Chondrocyte (in vitro differentiated cells): ENCODE results near the gene DVL1. TPM values are rescaled to one million over a fixed set of nuclear protein-coding genes. Genes with fewer than 3 reads are reported as not detected.

Experiments used
- DNase-seq: peaks from one replicate; pipeline ENCODE4 v3.0.0; 2021; ENCODE audit warnings: mixed read lengths, low spot score
- H3K27ac Mint-ChIP-seq: one replicate; pipeline ENCODE4 v1.8.0; 2021; ENCODE audit warnings: mild to moderate bottlenecking, moderate library complexity, mixed read lengths; ENCODE audit not compliant: unreplicated experiment
- H3K27me3 Mint-ChIP-seq: 2 replicates; pipeline ENCODE4 v1.8.0; 2021; ENCODE audit warnings: low read depth, mixed read lengths
- H3K36me3 Mint-ChIP-seq: 2 replicates; pipeline ENCODE4 v1.8.0; 2021; ENCODE audit warnings: low read depth, mixed read lengths
- H3K4me1 Mint-ChIP-seq: 2 replicates; pipeline ENCODE4 v1.8.0; 2021; ENCODE audit warnings: low read depth, mild to moderate bottlenecking, mixed read lengths
- H3K4me3 Mint-ChIP-seq: one replicate; pipeline ENCODE4 v1.8.0; 2021; ENCODE audit warnings: mild to moderate bottlenecking, moderate library complexity, mixed read lengths; ENCODE audit not compliant: unreplicated experiment
- H3K9me3 Mint-ChIP-seq: 2 replicates; pipeline ENCODE4 v1.8.0; 2021; ENCODE audit warnings: low read depth, mixed read lengths
- total RNA-seq: library from RNA; stranded (reverse); gene quantifications from 3 replicates; pipeline ENCODE4 v1.2.1, GENCODE V29; 2021
- TF ChIP-seq, protein P1 (sequence below): fragments of 200-600 bp; sonication (generic); IDR thresholded peaks from 2 replicates; pipeline ENCODE4 v1.5.0; 2021; ENCODE audit warnings: antibody characterized with exemption, mild to moderate bottlenecking, moderate library complexity

The DVL1 gene
- total RNA-seq, 1 donor from 2014 or later, result 59.6 TPM

GRCh38 chr1:1358433-1359271 is 9.4 kb upstream of the DVL1 start, which contains the start of gene MXRA8:
Gene MXRA8 (minus strand): TSS chr1:1358555. CDS start chr1:1358504, 51 bp downstream.
- Mint-ChIP-seq H3K27me3 (no peaks in the 10 kb centered on the region), H3K9me3 (no peaks in the 10 kb centered on the region), H3K4me3 (peak within 1 kb of the TSS; percentile 82), H3K36me3 (no peaks in the 10 kb centered on the region), H3K27ac (peak within 1 kb of the TSS; percentile 89), H3K4me1 (peaks cover 51% of the 10 kb centered on the region)
- no peak for DNase-seq
- TF ChIP-seq, protein P1, sequence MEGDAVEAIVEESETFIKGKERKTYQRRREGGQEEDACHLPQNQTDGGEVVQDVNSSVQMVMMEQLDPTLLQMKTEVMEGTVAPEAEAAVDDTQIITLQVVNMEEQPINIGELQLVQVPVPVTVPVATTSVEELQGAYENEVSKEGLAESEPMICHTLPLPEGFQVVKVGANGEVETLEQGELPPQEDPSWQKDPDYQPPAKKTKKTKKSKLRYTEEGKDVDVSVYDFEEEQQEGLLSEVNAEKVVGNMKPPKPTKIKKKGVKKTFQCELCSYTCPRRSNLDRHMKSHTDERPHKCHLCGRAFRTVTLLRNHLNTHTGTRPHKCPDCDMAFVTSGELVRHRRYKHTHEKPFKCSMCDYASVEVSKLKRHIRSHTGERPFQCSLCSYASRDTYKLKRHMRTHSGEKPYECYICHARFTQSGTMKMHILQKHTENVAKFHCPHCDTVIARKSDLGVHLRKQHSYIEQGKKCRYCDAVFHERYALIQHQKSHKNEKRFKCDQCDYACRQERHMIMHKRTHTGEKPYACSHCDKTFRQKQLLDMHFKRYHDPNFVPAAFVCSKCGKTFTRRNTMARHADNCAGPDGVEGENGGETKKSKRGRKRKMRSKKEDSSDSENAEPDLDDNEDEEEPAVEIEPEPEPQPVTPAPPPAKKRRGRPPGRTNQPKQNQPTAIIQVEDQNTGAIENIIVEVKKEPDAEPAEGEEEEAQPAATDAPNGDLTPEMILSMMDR, result no peak

DNA sequence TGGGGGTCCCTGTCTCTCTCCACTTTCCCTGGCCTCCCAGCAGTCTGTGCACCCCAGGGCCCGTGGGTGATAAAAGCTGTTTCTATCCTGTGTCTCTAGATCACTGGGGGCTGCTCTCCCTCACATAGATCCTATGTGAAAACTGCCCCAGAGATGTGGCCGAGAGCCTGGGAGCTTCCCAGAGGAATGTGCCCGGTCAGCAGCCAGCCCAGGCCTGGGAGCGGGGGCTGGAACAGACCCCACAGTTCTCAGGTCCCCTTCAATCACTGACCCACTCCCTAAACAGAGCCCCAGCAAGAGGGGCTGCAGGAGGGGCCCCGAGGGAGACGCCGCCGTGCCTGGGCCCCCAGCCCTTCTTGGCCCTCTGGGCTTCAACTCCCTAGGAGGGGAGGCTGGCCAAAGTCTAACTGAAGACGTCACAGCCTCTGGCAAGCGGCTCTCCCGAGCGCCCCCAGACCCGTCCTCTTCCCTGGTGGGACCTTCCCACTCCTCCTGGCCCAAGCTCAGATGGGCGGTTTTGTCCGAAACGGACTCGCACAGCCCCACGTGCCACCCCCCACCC is 8.7 kb upstream of the DVL1 start:
- no peaks in the 10 kb centered on the region for H3K36me3 Mint-ChIP-seq

DNA sequence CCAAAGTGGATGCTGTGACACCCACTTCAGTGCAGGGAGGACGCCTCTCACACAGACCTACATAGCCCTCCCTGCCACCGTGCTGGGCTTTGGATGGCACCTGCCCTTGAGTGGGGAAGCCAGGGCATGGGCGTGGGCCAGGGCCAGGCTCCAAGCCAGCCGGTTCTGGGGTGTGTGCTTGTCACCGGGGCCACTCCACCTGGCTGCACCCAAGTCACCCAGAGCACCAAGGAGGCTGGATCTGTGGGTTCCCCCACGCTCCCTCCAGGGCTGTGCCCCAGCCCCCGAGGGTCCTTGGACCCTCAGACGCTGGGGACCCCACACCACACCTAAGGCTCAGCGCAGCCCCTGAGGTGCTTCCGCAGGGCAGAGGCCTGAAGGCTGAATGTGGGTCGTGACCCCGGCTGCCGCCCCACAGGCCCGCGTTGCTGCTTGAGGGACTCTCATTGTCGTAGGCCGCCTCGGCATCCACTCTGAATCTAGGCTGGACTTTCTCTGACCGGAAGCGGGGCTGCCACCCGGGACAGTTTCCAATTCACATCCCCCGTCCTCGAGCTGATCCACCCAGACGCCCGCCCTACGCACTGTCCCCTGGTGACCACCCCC is 7.7 kb upstream of the DVL1 start:
- Mint-ChIP-seq H3K4me3 (peak overlapping the region; percentile 82), H3K4me1 (peaks cover 59% of the 10 kb centered on the region), H3K27ac (peak overlapping the region; percentile 89), H3K9me3 (no peaks in the 10 kb centered on the region), H3K27me3 (no peaks in the 10 kb centered on the region), H3K36me3 (no peaks in the 10 kb centered on the region)
- no peak for DNase-seq
- TF ChIP-seq, protein P1, result no peak

More for the DNA sequence above, 8.7 kb upstream of the DVL1 start:
- peak overlapping the region; percentile 82 for H3K4me3 Mint-ChIP-seq
- TF ChIP-seq, protein P1, result no peak
- no peaks in the 10 kb centered on the region for H3K9me3 Mint-ChIP-seq
- H3K27ac Mint-ChIP-seq, result peak overlapping the region; percentile 89
- no peaks in the 10 kb centered on the region for H3K27me3 Mint-ChIP-seq
- H3K4me1 Mint-ChIP-seq, result peaks cover 54% of the 10 kb centered on the region
- no peak for DNase-seq

DNA sequence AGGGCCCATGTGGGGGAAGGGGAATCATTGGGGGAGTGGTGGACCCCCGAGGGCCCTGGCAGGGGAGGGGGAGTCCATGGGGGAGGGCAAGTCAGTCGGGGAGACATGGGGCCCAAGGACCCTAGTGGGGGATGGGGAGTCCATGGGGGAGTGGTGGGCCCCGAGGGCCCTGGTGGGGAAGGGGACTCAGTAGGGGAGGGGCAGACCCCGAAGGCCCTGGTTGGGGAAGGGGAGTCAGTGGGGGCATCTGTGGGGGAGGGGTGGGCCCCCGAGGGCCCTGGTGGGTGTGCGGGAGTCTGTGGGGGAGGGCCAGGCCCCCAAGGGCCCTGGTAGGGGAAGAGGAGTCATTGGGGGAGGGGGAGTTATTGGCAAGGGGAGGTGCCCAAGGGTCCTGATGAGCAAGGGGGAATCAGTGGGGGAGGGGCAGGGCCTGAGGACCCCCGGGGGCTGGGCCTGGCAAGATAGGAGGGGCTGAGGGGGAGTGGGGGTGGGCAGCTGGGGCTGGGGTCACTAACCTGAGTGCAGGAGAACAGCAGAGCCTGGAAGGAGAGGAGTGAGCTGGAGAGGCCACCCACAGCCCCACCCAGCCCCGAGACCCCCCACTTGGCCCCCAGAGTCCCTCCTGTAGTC is 7.1 kb upstream of the DVL1 start:
- Mint-ChIP-seq H3K4me1 (peaks cover 55% of the 10 kb centered on the region), H3K27me3 (no peaks in the 10 kb centered on the region), H3K36me3 (no peaks in the 10 kb centered on the region), H3K27ac (no peak overlapping the region), H3K9me3 (no peaks in the 10 kb centered on the region), H3K4me3 (peak overlapping the region; percentile 82)
- DNase-seq, result no peak
- TF ChIP-seq, protein P1, result no peak

GRCh38 chr1:1355416-1355815 is 6.2 kb upstream of the DVL1 start:
- no peaks in the 10 kb centered on the region for H3K9me3 Mint-ChIP-seq
- no peaks in the 10 kb centered on the region for H3K27me3 Mint-ChIP-seq
- DNase-seq, result no peak
- peaks cover 47% of the 10 kb centered on the region for H3K4me1 Mint-ChIP-seq
- H3K36me3 Mint-ChIP-seq, result no peaks in the 10 kb centered on the region
- TF ChIP-seq, protein P1, result no peak
- no peak overlapping the region for H3K4me3 Mint-ChIP-seq
- H3K27ac Mint-ChIP-seq, result no peak overlapping the region
